ENCODE measurements around the gene KANK4. TPM values are rescaled to one million over a fixed set of nuclear protein-coding genes. Genes with fewer than 3 reads are reported as not detected.

The KANK4 gene
- total RNA-seq, 6 experiments from 2014 or later: not detected

DNA sequence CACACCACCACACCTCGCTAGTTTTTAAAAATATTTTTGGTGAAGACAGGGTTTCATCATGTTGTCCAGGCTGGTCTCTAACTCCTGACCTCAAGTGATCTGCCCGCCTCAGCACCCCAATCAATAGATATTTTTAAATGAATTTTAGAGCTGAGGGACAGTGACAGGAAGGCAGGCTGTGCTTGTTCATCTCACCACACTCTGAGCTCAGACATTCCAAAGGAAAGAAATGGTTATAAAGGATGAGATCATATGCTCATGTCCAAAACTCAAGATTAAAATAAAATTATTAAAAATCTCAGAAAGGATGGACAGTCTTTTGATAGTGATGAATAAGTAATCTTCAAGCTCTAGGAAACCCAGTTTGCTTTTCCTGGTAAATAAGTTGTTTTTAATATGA is 83.7 kb downstream of the KANK4 start:
- H3K27ac Mint-ChIP-seq: no peak overlapping the region

GRCh38 chr1:62234688-62235087 is 84.5 kb downstream of the KANK4 start:
- peaks cover 50% of the 10 kb centered on the region; the same call in 1 of the 2 replicates for H3K4me1 Mint-ChIP-seq (ENCODE audit: low read depth)
- peaks cover 24% of the 10 kb centered on the region for H3K9me3 Mint-ChIP-seq
- H3K27me3 Mint-ChIP-seq (ENCODE audit: insufficient read depth): peaks cover 2% of the 10 kb centered on the region; the same call in 1 of the 2 replicates
- H3K4me3 Mint-ChIP-seq: no peak overlapping the region
- no peak for DNase-seq
- TF ChIP-seq, protein P1, sequence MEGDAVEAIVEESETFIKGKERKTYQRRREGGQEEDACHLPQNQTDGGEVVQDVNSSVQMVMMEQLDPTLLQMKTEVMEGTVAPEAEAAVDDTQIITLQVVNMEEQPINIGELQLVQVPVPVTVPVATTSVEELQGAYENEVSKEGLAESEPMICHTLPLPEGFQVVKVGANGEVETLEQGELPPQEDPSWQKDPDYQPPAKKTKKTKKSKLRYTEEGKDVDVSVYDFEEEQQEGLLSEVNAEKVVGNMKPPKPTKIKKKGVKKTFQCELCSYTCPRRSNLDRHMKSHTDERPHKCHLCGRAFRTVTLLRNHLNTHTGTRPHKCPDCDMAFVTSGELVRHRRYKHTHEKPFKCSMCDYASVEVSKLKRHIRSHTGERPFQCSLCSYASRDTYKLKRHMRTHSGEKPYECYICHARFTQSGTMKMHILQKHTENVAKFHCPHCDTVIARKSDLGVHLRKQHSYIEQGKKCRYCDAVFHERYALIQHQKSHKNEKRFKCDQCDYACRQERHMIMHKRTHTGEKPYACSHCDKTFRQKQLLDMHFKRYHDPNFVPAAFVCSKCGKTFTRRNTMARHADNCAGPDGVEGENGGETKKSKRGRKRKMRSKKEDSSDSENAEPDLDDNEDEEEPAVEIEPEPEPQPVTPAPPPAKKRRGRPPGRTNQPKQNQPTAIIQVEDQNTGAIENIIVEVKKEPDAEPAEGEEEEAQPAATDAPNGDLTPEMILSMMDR (IDR thresholded peaks at IDR 0.05): no peak
- peak overlapping the region; percentile 2; the same call in 1 of the 2 replicates for H3K27ac Mint-ChIP-seq
- peaks cover 6% of the 10 kb centered on the region; the same call in 1 of the 2 replicates for H3K36me3 Mint-ChIP-seq (ENCODE audit: low read depth)

More for the DNA sequence above, 83.7 kb downstream of the KANK4 start:
- peaks cover 6% of the 10 kb centered on the region; the same call in 1 of the 2 replicates for H3K36me3 Mint-ChIP-seq (ENCODE audit: low read depth)
- peaks cover 2% of the 10 kb centered on the region; the same call in 1 of the 2 replicates for H3K27me3 Mint-ChIP-seq (ENCODE audit: insufficient read depth)
- H3K9me3 Mint-ChIP-seq: peaks cover 22% of the 10 kb centered on the region
- TF ChIP-seq, protein P1 (IDR thresholded peaks at IDR 0.05): no peak
- H3K4me1 Mint-ChIP-seq (ENCODE audit: low read depth): peaks cover 44% of the 10 kb centered on the region; the same call in 1 of the 2 replicates
- no peak overlapping the region for H3K4me3 Mint-ChIP-seq
- no peak for DNase-seq

- Mint-ChIP-seq H3K27ac (no peak overlapping the region), H3K9me3 (peaks cover 24% of the 10 kb centered on the region), H3K4me1 (ENCODE audit: low read depth) (peaks cover 51% of the 10 kb centered on the region; the same call in 1 of the 2 replicates), H3K36me3 (ENCODE audit: low read depth) (peaks cover 6% of the 10 kb centered on the region; the same call in 1 of the 2 replicates), H3K4me3 (no peak overlapping the region), H3K27me3 (ENCODE audit: insufficient read depth) (peaks cover 2% of the 10 kb centered on the region; the same call in 1 of the 2 replicates)
- DNase-seq: no peak
- TF ChIP-seq, protein P1 (IDR thresholded peaks at IDR 0.05): no peak
Measured at GRCh38 chr1:62233926-62234450, 85.2 kb downstream of the KANK4 start.

GRCh38 chr1:62232871-62233278 is 86.4 kb downstream of the KANK4 start:
- TF ChIP-seq, protein P1 (IDR thresholded peaks at IDR 0.05): no peak
- peaks cover 6% of the 10 kb centered on the region; the same call in 1 of the 2 replicates for H3K36me3 Mint-ChIP-seq (ENCODE audit: low read depth)
- H3K9me3 Mint-ChIP-seq: peaks cover 28% of the 10 kb centered on the region
- no peak overlapping the region for H3K27ac Mint-ChIP-seq
- peaks cover 2% of the 10 kb centered on the region; the same call in 1 of the 2 replicates for H3K27me3 Mint-ChIP-seq (ENCODE audit: insufficient read depth)
- DNase-seq: no peak
- H3K4me3 Mint-ChIP-seq: no peak overlapping the region
- H3K4me1 Mint-ChIP-seq (ENCODE audit: low read depth): peaks cover 47% of the 10 kb centered on the region; the same call in 1 of the 2 replicates

- Mint-ChIP-seq H3K4me3 (peak overlapping the region; percentile 12; the same call in 1 of the 2 replicates), H3K36me3 (ENCODE audit: low read depth) (peaks cover 11% of the 10 kb centered on the region; the same call in 1 of the 2 replicates), H3K27me3 (ENCODE audit: insufficient read depth) (no peaks in the 10 kb centered on the region; the same call in 1 of the 2 replicates), H3K4me1 (ENCODE audit: low read depth) (peaks cover 32% of the 10 kb centered on the region; the same call in 1 of the 2 replicates), H3K27ac (peak overlapping the region; percentile 21; the same call in 1 of the 2 replicates), H3K9me3 (peaks cover 35% of the 10 kb centered on the region)
- TF ChIP-seq, protein P1 (IDR thresholded peaks at IDR 0.05): no peak
- peak; percentile 88 for DNase-seq
Measured at GRCh38 chr1:62230718-62231117, 88.5 kb downstream of the KANK4 start.
